ENCODE data around the gene UBE2D3.

DNA sequence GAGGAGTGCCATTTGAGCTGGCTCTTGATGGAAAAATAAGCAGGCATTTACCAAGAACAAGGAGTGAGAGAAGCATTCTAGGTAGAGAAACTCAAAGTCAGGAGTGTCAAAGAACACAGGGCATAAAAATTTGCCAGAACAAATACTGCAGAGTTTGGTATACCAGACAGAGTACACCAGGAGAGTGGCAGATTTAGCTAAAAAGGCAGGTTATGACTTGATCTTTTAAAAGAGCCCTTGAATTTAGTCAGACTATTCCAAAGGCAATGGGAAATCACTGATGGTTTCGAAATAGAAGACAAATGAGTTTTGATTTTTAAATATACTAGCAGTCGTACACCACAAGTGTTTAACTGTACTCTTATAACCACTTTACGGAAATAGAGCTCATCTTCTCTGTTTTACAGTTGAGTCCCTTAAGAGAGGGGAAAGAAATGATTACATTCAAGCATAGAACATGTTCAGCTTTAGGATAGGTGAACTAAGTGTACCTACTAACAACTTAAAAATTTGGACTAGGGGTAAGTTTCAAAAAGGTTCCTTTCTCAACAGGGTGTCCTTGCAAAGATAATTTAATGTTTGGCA is 10.2 kb downstream of the UBE2D3 start:
- TF ChIP-seq POLR2A (IDR thresholded peaks at IDR 0.05) (no peak), POLR2AphosphoS5 (IDR thresholded peaks at IDR 0.05) (no peak)
- TF ChIP-seq, protein P1, sequence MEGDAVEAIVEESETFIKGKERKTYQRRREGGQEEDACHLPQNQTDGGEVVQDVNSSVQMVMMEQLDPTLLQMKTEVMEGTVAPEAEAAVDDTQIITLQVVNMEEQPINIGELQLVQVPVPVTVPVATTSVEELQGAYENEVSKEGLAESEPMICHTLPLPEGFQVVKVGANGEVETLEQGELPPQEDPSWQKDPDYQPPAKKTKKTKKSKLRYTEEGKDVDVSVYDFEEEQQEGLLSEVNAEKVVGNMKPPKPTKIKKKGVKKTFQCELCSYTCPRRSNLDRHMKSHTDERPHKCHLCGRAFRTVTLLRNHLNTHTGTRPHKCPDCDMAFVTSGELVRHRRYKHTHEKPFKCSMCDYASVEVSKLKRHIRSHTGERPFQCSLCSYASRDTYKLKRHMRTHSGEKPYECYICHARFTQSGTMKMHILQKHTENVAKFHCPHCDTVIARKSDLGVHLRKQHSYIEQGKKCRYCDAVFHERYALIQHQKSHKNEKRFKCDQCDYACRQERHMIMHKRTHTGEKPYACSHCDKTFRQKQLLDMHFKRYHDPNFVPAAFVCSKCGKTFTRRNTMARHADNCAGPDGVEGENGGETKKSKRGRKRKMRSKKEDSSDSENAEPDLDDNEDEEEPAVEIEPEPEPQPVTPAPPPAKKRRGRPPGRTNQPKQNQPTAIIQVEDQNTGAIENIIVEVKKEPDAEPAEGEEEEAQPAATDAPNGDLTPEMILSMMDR (IDR thresholded peaks at IDR 0.05) = no peak
